CD4-positive, alpha-beta T cell treated with Interleukin-15 for 4 hours (primary cell): ENCODE data around the gene ZNF365.
A peak's percentile ranks its signal among the peaks of the same experiment; 100 is the strongest.
"Not testable (repeated sequence)": the region's sequence is repeated elsewhere in the genome, so short reads cannot be mapped to it uniquely, and the experiment has no call there.

ENCODE experiments used
- DNase-seq: peaks from one replicate; pipeline ENCODE4 v3.0.0-alpha.2; 2020; ENCODE audit warnings: low spot score

ZNF365 gene

GRCh38 chr10:62377026-62377415, 2.9 kb downstream of the ZNF365 start:
- no peak for DNase-seq

DNA sequence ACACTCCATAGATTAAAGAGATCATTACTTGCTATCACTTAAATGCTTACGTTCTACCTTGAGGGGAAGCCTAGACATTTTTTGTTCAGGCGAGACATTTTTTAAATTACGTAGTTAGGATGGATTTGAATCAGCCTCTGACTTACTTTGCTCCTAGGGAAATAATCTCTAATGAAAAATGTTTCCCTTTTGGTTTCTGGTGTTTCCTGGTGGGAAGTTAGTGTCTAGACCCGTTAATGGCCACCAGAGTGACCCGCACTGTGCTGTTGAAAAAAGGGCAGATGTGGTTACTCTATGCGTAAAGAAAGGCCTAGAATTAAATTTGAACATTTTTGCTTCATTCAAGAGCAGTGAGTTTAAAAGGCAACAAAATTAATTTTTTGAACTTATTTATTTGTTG, 3.8 kb downstream of the ZNF365 start:
- no peak for DNase-seq

DNA sequence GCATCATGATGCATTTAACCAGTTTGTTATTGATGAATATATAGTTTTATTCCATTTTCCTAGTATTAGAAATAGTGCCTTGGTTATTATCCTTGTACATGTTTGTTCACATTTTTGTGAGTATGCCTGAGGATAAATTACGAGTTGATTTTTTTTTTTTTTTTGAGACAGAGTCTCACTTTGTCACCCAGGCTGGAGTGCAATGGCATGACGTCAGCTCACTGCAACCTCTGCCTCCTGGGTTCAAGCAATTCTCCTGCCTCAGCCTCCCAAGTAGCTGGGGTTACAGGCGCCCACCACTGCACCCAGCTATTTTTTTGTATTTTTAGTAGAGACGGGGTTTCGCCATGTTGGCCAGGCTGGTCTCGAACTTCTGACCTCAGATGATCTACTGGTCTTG, 4.7 kb downstream of the ZNF365 start:
- DNase-seq = not testable (repeated sequence)

DNA sequence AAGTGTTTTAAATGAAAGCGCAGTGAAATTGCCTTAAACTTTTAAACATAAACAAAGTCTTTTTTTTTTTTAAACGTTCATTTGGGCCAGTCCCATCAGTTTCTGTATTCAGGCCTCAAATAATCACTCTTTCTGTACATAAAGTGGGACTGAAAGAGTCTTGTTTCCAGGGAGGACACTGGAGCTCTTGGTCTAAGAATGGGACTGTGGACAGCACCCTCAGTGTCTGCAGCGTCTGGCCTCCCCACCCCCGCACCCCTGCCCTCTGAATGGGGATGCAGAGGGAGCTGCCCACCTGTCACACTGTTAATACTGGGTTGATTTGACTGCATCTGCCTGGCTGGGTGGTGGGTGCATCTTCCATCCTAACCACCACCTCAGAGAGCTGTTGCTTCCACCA, 5.2 kb downstream of the ZNF365 start:
- DNase-seq = no peak

GRCh38 chr10:62380016-62380415, 5.8 kb downstream of the ZNF365 start:
- DNase-seq = peak; percentile 10

GRCh38 chr10:62381385-62382102, 7.4 kb downstream of the ZNF365 start:
- DNase-seq = no peak

DNA sequence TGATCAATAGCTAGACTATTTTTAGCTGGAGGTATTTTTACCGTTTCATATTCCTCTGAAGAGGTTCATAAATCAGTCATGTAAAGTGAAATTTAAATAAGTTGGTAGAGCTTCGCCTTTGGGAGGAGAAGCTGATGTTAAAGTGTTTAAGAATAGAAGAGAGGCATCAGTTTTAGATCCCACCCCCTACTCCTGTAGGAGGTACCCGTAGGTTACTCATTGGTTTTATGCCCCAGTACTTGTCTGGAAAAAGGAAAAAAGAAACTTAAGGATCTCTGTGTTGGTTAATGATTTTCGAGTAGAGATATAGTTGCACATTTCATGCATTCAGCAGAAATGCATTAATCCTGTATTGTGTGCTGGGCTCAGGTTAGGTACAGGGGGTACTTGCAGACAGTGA, 8.7 kb downstream of the ZNF365 start:
- no peak for DNase-seq

- peak; percentile 86 for DNase-seq
These were observed 9.9 kb downstream of the ZNF365 start for GRCh38 chr10:62384057-62384446.

GRCh38 chr10:62384447-62385081, 10.4 kb downstream of the ZNF365 start:
- DNase-seq = no peak

GRCh38 chr10:62386356-62387320, 12.5 kb downstream of the ZNF365 start:
- no peak for DNase-seq

DNA sequence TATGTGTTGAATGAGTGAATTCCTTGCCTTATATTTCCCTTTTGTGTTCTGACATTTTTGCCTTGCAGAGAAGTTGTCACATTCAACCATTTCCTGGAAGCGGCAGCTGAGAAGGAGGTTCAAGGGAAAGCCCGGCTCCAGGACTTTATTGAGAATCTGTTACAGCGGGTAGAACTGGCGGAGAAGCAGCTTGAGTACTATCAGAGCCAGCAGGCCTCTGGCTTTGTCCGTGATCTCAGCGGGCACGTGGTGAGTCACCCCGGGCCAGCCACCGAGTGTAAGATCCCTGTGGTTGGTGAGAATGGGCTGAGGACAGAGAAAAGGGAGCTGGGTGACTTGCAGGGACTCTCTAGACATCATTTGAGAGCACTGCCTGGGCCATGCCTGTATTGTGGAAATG, 14.2 kb downstream of the ZNF365 start:
- DNase-seq = no peak

DNA sequence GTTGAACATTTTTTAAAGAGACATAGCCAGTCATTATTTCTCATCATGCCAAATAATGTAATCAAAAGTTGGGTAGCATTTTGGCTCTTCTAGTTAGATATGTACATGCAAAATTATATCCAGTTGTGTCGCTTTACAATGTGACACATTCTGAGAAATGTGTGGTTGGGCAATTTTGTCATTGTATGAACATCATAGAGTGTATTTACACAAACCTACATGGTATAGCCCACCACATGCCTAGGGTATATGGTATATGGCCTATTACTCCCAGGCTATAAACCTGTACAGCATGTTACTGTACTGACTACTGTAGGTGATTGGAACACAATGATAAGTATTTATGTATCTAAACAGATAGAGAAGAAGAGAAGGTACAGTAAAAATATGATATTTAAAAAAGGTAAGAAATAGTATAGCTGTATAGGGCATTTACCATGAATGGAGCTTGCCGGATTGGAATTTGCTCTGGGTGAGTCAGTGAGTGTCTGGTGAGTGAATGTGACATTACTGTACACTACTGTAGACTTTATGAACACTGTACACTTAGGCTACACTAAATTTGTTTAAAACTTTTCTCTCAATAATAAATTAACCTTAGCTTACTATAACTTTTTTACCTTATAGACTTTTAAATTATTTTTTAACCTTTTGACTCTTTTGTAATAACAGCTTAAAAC, 16.5 kb downstream of the ZNF365 start:
- DNase-seq = no peak

DNA sequence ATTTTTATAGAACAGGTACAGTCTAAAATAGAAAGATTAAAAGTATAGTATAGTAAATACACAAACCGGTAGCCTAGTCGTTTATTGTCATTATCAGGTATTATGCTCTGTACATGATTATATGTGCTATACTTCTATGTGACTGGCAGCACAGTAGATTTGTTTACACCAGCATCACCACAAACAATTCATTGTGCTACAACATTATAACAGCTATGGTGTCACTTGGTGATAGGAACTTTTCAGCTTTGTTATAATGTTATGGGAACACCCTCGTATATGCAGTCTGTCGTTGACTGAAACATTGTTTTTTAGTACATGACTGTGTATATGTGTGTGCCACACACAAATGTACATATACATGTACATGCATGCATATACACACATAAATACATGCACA, 19.1 kb downstream of the ZNF365 start:
- no peak for DNase-seq

DNA sequence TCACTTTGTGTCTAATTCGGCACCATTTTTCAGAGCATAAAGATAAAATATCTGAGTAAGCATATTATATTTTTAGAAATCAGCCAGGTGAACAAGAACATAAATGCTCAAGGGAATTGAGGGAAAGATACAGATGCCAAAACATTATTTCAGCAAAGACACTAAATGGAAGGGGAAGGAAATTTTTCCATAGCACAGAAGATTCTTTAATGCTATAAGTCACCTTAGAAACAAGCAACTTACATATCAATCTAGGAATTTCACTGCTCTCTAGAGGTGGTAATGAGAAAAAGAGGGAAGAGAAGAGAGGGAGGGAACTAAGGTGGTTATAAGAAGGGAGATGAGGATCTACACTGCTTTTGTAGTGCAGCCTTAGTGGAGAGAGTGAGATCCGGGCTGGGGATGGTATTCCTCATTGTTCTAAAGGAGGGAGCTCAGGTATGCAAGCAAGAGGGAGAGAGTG, 20.4 kb downstream of the ZNF365 start:
- DNase-seq = no peak

- no peak for DNase-seq
These were observed 21.7 kb downstream of the ZNF365 start for GRCh38 chr10:62395892-62396291.

- DNase-seq = no peak
These were observed 22.7 kb downstream of the ZNF365 start for GRCh38 chr10:62396864-62397263.

- DNase-seq = no peak
These were observed 25.0 kb downstream of the ZNF365 start for GRCh38 chr10:62399211-62399610.

GRCh38 chr10:62402508-62402907, 28.3 kb downstream of the ZNF365 start:
- no peak for DNase-seq

DNA sequence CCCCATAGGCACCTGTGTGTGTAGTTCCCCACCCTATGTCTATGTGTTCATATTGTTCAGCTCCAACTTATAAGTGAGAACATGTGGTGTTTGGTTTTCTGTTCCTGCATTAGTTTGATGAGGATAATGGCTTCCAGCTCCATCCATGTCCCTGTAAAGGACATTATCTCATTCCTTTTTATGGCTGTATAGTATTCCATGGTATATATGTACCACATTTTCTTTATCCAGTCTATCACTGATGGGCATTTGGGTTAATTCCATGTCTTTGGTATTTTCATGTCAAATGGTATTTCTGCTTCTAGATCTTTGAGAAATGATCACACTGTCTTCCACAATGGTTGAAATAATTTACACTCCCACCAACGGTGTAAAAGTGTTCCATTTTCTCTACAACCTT, 36.4 kb downstream of the ZNF365 start:
- not testable (repeated sequence) for DNase-seq

DNA sequence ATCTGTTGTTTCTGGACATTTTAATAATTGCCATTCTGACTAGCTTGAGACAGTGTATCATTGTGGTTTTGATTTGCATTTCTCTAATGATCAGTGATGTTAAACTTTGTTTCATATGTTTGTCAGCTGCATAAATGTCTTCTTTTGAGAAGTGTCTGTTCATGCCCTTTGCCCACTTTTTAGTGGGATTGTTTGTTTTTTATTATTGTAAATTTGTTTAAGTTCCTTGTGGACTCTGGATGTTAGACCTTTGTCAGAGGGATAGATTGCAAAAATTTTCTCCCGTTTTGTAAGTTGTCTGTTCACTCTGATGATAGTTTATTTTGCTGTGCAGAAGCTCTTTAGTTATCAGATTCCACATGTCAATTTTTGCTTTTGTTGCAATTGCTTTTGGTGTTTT, 36.8 kb downstream of the ZNF365 start:
- not testable (repeated sequence) for DNase-seq

GRCh38 chr10:62413048-62413447, 38.9 kb downstream of the ZNF365 start:
- no peak for DNase-seq

- no peak for DNase-seq
These were observed 39.5 kb downstream of the ZNF365 start for GRCh38 chr10:62413652-62414051.
